OCI-LY1 (cell line): ENCODE measurements around the gene TOX2.

ENCODE experiments used
- H2AFZ ChIP-seq: fragments of 200-600 bp; sonication (generic), shearing (Covaris generic); 2 replicates; pipeline ENCODE4 v1.6.0; 2014; ENCODE audit warnings: antibody characterized with exemption, mild to moderate bottlenecking, low read length
- H3F3A ChIP-seq: fragments of 200-600 bp; sonication (generic), shearing (Covaris generic); 2 replicates; pipeline ENCODE4 v1.6.0; 2014; ENCODE audit warnings: mild to moderate bottlenecking, antibody characterized with exemption, low read length, moderate library complexity; ENCODE audit not compliant: insufficient read depth
- H3K27ac ChIP-seq: fragments of 200-600 bp; sonication (generic); 2 replicates; pipeline ENCODE4 v1.5.1; 2014; ENCODE audit warnings: low read length, mixed run types, mild to moderate bottlenecking, low read depth; ENCODE audit not compliant: poor library complexity, severe bottlenecking
- H3K27me3 ChIP-seq: fragments of 200-600 bp; sonication (generic); 2 replicates; pipeline ENCODE4 v1.6.0; 2014; ENCODE audit warnings: antibody characterized with exemption, mild to moderate bottlenecking, low read length, moderate library complexity; ENCODE audit not compliant: insufficient read depth
- H3K36me3 ChIP-seq: fragments of 200-600 bp; sonication (generic); 2 replicates; pipeline ENCODE4 v1.6.1; 2014; ENCODE audit warnings: mild to moderate bottlenecking, antibody characterized with exemption, low read length, moderate library complexity, mixed read lengths; ENCODE audit not compliant: insufficient read depth
- H3K4me1 ChIP-seq: fragments of 200-600 bp; sonication (generic); 2 replicates; pipeline ENCODE4 v1.5.1; 2014; ENCODE audit warnings: mild to moderate bottlenecking, low read length, moderate library complexity; ENCODE audit not compliant: insufficient read depth, severe bottlenecking
- H3K4me2 ChIP-seq: fragments of 200-600 bp; sonication (generic), shearing (Covaris generic); 2 replicates; pipeline ENCODE4 v1.6.1; 2014; ENCODE audit warnings: low read length
- H3K4me3 ChIP-seq: fragments of 200-600 bp; sonication (generic); 2 replicates; pipeline ENCODE4 v1.5.1; 2014; ENCODE audit warnings: low read length, low read depth, mild to moderate bottlenecking, mixed read lengths; ENCODE audit not compliant: poor library complexity, severe bottlenecking
- H3K79me2 ChIP-seq: fragments of 200-600 bp; shearing (Covaris generic); 2 replicates; pipeline ENCODE4 v1.6.1; 2016; ENCODE audit warnings: mixed run types, low read length, mixed read lengths; ENCODE audit not compliant: insufficient read depth
- H3K9ac ChIP-seq: fragments of 200-600 bp; sonication (generic), shearing (Covaris generic); 2 replicates; pipeline ENCODE4 v1.6.1; 2014; ENCODE audit warnings: mild to moderate bottlenecking, low read length, mixed read lengths
- H3K9me2 ChIP-seq: fragments of 200-600 bp; sonication (generic), shearing (Covaris generic); 2 replicates; pipeline ENCODE4 v1.6.1; 2014; ENCODE audit warnings: low read depth, mild to moderate bottlenecking, low read length, mixed read lengths
- H3K9me3 ChIP-seq: fragments of 200-600 bp; shearing (Covaris generic); 2 replicates; pipeline ENCODE4 v1.6.1; 2014; ENCODE audit warnings: low read length, mixed read lengths
- H4K20me1 ChIP-seq: fragments of 200-600 bp; sonication (generic), shearing (Covaris generic); 2 replicates; pipeline ENCODE4 v1.6.0; 2016; ENCODE audit warnings: mild to moderate bottlenecking, low read length; ENCODE audit not compliant: insufficient read depth
- EZH2 ChIP-seq: fragments of 200-600 bp; sonication (generic), shearing (Covaris generic); IDR thresholded peaks from 2 replicates; pipeline ENCODE4 v1.8.0; 2017; ENCODE audit warnings: borderline replicate concordance, mixed run types, mild to moderate bottlenecking, antibody characterized with exemption, low read length, moderate library complexity, mixed read lengths
- TF ChIP-seq, protein P1 (sequence below): fragments of 200-600 bp; sonication (generic), shearing (Covaris generic); IDR thresholded peaks from 2 replicates; pipeline ENCODE4 v1.5.1; 2017; ENCODE audit warnings: mild to moderate bottlenecking, antibody characterized with exemption, low read length, moderate library complexity, mixed read lengths

The TOX2 gene

GRCh38 chr20:44099832-44100231 is 185.2 kb downstream of the TOX2 start:
- no peak for TF ChIP-seq EZH2
- TF ChIP-seq, protein P1, sequence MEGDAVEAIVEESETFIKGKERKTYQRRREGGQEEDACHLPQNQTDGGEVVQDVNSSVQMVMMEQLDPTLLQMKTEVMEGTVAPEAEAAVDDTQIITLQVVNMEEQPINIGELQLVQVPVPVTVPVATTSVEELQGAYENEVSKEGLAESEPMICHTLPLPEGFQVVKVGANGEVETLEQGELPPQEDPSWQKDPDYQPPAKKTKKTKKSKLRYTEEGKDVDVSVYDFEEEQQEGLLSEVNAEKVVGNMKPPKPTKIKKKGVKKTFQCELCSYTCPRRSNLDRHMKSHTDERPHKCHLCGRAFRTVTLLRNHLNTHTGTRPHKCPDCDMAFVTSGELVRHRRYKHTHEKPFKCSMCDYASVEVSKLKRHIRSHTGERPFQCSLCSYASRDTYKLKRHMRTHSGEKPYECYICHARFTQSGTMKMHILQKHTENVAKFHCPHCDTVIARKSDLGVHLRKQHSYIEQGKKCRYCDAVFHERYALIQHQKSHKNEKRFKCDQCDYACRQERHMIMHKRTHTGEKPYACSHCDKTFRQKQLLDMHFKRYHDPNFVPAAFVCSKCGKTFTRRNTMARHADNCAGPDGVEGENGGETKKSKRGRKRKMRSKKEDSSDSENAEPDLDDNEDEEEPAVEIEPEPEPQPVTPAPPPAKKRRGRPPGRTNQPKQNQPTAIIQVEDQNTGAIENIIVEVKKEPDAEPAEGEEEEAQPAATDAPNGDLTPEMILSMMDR: no peak

DNA sequence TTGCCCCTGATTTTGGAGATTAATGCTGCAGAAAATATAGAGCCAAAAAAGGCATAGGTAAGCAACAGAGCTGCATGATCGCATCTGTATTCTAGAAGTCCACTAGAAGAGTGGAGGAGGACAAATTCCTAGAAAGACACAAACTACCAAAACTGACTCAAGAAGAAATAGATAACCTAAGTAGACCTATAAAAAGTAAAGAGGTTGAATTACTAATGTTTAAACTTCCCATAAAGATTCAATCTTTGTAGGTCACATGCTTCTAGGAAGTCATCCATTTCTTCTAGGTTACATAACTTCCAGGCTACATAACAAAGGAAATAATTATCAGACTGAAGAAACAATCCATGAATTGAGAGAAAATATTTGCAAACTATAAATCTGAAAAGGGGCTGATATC is 187.9 kb downstream of the TOX2 start:
- no peaks in the 10 kb centered on the region for H3K79me2 ChIP-seq
- H3K36me3 ChIP-seq: no peaks in the 10 kb centered on the region
- H3K9me3 ChIP-seq: no peaks in the 10 kb centered on the region
- no peaks in the 10 kb centered on the region for H3F3A ChIP-seq
- no peaks in the 10 kb centered on the region for H3K9me2 ChIP-seq
- no peak overlapping the region for H3K27ac ChIP-seq
- H3K4me3 ChIP-seq: no peak overlapping the region
- no peak overlapping the region for H3K4me2 ChIP-seq
- no peak for TF ChIP-seq EZH2
- TF ChIP-seq, protein P1: no peak
- H4K20me1 ChIP-seq: no peaks in the 10 kb centered on the region
- no peak overlapping the region for H2AFZ ChIP-seq
- H3K9ac ChIP-seq: no peak overlapping the region
- no peaks in the 10 kb centered on the region for H3K4me1 ChIP-seq
- H3K27me3 ChIP-seq: no peaks in the 10 kb centered on the region; the same call in 1 of the 2 replicates

More at GRCh38 chr20:44099832-44100231, 185.2 kb downstream of the TOX2 start:
- Histone ChIP-seq H3K27ac (no peak overlapping the region), H3K9me2 (no peaks in the 10 kb centered on the region), H3K4me2 (no peak overlapping the region), H2AFZ (no peak overlapping the region), H3F3A (no peaks in the 10 kb centered on the region), H3K36me3 (no peaks in the 10 kb centered on the region), H4K20me1 (no peaks in the 10 kb centered on the region), H3K4me1 (no peaks in the 10 kb centered on the region), H3K9ac (no peak overlapping the region), H3K79me2 (no peaks in the 10 kb centered on the region), H3K9me3 (no peaks in the 10 kb centered on the region), H3K4me3 (no peak overlapping the region), H3K27me3 (no peaks in the 10 kb centered on the region; the same call in 1 of the 2 replicates)

- no peak overlapping the region for H3K4me2 ChIP-seq
- H3K9me2 ChIP-seq: no peaks in the 10 kb centered on the region
- TF ChIP-seq, protein P1: no peak
- no peak for TF ChIP-seq EZH2
- no peak overlapping the region for H3K4me3 ChIP-seq
- H3K79me2 ChIP-seq: no peaks in the 10 kb centered on the region
- no peaks in the 10 kb centered on the region for H3K4me1 ChIP-seq
- H3F3A ChIP-seq: no peaks in the 10 kb centered on the region
- no peak overlapping the region for H3K9ac ChIP-seq
- no peak overlapping the region for H3K27ac ChIP-seq
- H4K20me1 ChIP-seq: no peaks in the 10 kb centered on the region
- no peak overlapping the region for H2AFZ ChIP-seq
- no peaks in the 10 kb centered on the region for H3K36me3 ChIP-seq
- H3K9me3 ChIP-seq: 0 out of 2 replicates have a peak, but pooled peaks cover 3% of the 10 kb centered on the region
- no peaks in the 10 kb centered on the region; the same call in 1 of the 2 replicates for H3K27me3 ChIP-seq
Observed at GRCh38 chr20:44104798-44105517, 190.3 kb downstream of the TOX2 start.
